Esophagus (tissue), 2 donors: Measurements from ENCODE around the gene MT1E. TPM values are rescaled to one million over a fixed set of nuclear protein-coding genes. Genes with fewer than 3 reads are reported as not detected.

Source experiments
- H3K27ac ChIP-seq, 2 donors: one replicate each; pipeline ENCODE4 v1.5.1; 2013; ENCODE audit warnings: low read depth in 2 of 2, mild to moderate bottlenecking in 2 of 2, inconsistent platforms in 1 of 2, low read length in 1 of 2, moderate library complexity in 1 of 2
- H3K27me3 ChIP-seq, 2 donors: one replicate each; pipeline ENCODE4 v1.6.1; 2013; ENCODE audit warnings: low read length in 2 of 2, control low read depth in 1 of 2, mild to moderate bottlenecking in 1 of 2; ENCODE audit not compliant: insufficient read depth in 2 of 2, control insufficient read depth in 1 of 2
- H3K36me3 ChIP-seq, 2 donors: one replicate each; pipeline ENCODE4 v1.6.1; 2013; ENCODE audit warnings: low read length in 1 of 2; ENCODE audit not compliant: control insufficient read depth in 2 of 2, insufficient read depth in 2 of 2
- H3K4me1 ChIP-seq, 2 donors: one replicate each; pipeline ENCODE4 v1.6.1; 2013; ENCODE audit warnings: low read length in 1 of 2; ENCODE audit not compliant: control insufficient read depth in 2 of 2, insufficient read depth in 2 of 2
- H3K4me3 ChIP-seq, 2 donors: one replicate each; pipeline ENCODE4 v1.5.1; 2013; ENCODE audit warnings: low read length in 2 of 2, mild to moderate bottlenecking in 2 of 2, low read depth in 1 of 2, moderate library complexity in 1 of 2
- H3K9me3 ChIP-seq, 2 donors: one replicate each; pipeline ENCODE4 v1.6.1; 2013; ENCODE audit warnings: mild to moderate bottlenecking in 2 of 2, low read depth in 1 of 2, low read length in 1 of 2, moderate library complexity in 1 of 2; ENCODE audit not compliant: control insufficient read depth in 2 of 2, insufficient read depth in 1 of 2
- WGBS, 2 donors: extraction: QIAGEN DNeasy Blood & Tissue Kit; methylation state at CpG; one replicate each; pipeline ENCODE4 v1.1.7; 2013; 5-methylcytosine and 5-hydroxymethylcytosine counted together
- polyA plus RNA-seq, 2 donors: library from polyadenylated mRNA; stranded (reverse); fragments of 200-250 nt; gene quantifications; one replicate each; pipeline ENCODE4 v1.2.3, GENCODE V29; 2013
- donor health status: healthy with polysubstance abuse.
- donor health status: Bipolar disorder and iron deficiency.

Gene MT1E
- polyA plus RNA-seq, 2 donors, result 232 to 268 TPM

- H3K27ac ChIP-seq, result no peak overlapping the region
- peaks cover 0 to 17% of the 10 kb centered on the region in 2 donors for H3K4me1 ChIP-seq
- H3K9me3 ChIP-seq, result no peaks in the 10 kb centered on the region
- H3K27me3 ChIP-seq, result peaks cover 3% of the 10 kb centered on the region in 2 donors
- 85 to 87% methylated on average over 1 of the region's 1 CpG for WGBS, 2 donors
- H3K36me3 ChIP-seq, result no peaks in the 10 kb centered on the region
- H3K4me3 ChIP-seq, result no peak overlapping the region
Observed at GRCh38 chr16:56640076-56640475, 14.5 kb downstream of the MT1E start.

- Histone ChIP-seq H3K4me3 (no peak overlapping the region), H3K27ac (no peak overlapping the region), H3K9me3 (no peaks in the 10 kb centered on the region), H3K4me1 (peaks cover 0 to 15% of the 10 kb centered on the region in 2 donors), H3K27me3 (peaks cover 0 to 3% of the 10 kb centered on the region in 2 donors), H3K36me3 (no peaks in the 10 kb centered on the region)
- 86 to 93% methylated on average over 2 of the region's 2 CpGs for WGBS, 2 donors
Observed at GRCh38 chr16:56641166-56641565, 15.6 kb downstream of the MT1E start.

- H3K4me3 ChIP-seq, result peak overlapping the region in 1 of 2 donors; percentile 11
- no peaks in the 10 kb centered on the region for H3K36me3 ChIP-seq
- H3K4me1 ChIP-seq, result peaks cover 0 to 10% of the 10 kb centered on the region in 2 donors
- 7 to 12% methylated on average over 38 to 42 of the region's 42 CpGs for WGBS, 2 donors
- no peaks in the 10 kb centered on the region for H3K9me3 ChIP-seq
- peaks cover 0 to 3% of the 10 kb centered on the region in 2 donors for H3K27me3 ChIP-seq
- H3K27ac ChIP-seq, result peak overlapping the region in 1 of 2 donors; percentile 40
Observed at GRCh38 chr16:56643080-56643778, 17.6 kb downstream of the MT1E start.

- H3K27ac ChIP-seq, result no peak overlapping the region
- peaks cover 0 to under 1% of the 10 kb centered on the region in 2 donors for H3K27me3 ChIP-seq
- WGBS, 2 donors, result 50 to 61% methylated on average over 5 of the region's 5 CpGs
Observed at GRCh38 chr16:56643833-56644232, 18.3 kb downstream of the MT1E start.

GRCh38 chr16:56645311-56645710 is 19.7 kb downstream of the MT1E start:
- no peaks in the 10 kb centered on the region for H3K27me3 ChIP-seq
- no peak overlapping the region for H3K4me3 ChIP-seq
- no peaks in the 10 kb centered on the region for H3K9me3 ChIP-seq
- no peak overlapping the region for H3K27ac ChIP-seq
- peaks cover 0 to 10% of the 10 kb centered on the region in 2 donors for H3K4me1 ChIP-seq
- 60 to 73% methylated on average over 1 of the region's 1 CpG for WGBS, 2 donors
- H3K36me3 ChIP-seq, result no peaks in the 10 kb centered on the region

More at GRCh38 chr16:56643833-56644232, 18.3 kb downstream of the MT1E start:
- Histone ChIP-seq H3K4me3 (no peak overlapping the region), H3K36me3 (no peaks in the 10 kb centered on the region), H3K9me3 (no peaks in the 10 kb centered on the region), H3K4me1 (peaks cover 0 to 10% of the 10 kb centered on the region in 2 donors)

- peaks cover 0 to 10% of the 10 kb centered on the region in 2 donors for H3K4me1 ChIP-seq
- H3K27me3 ChIP-seq, result no peaks in the 10 kb centered on the region
- H3K9me3 ChIP-seq, result no peaks in the 10 kb centered on the region
- no peak overlapping the region for H3K27ac ChIP-seq
- H3K4me3 ChIP-seq, result no peak overlapping the region
- 0% methylated on average over 1 of the region's 1 CpG for WGBS, 2 donors
- H3K36me3 ChIP-seq, result no peaks in the 10 kb centered on the region
Observed at GRCh38 chr16:56645838-56646237, 20.3 kb downstream of the MT1E start.

DNA sequence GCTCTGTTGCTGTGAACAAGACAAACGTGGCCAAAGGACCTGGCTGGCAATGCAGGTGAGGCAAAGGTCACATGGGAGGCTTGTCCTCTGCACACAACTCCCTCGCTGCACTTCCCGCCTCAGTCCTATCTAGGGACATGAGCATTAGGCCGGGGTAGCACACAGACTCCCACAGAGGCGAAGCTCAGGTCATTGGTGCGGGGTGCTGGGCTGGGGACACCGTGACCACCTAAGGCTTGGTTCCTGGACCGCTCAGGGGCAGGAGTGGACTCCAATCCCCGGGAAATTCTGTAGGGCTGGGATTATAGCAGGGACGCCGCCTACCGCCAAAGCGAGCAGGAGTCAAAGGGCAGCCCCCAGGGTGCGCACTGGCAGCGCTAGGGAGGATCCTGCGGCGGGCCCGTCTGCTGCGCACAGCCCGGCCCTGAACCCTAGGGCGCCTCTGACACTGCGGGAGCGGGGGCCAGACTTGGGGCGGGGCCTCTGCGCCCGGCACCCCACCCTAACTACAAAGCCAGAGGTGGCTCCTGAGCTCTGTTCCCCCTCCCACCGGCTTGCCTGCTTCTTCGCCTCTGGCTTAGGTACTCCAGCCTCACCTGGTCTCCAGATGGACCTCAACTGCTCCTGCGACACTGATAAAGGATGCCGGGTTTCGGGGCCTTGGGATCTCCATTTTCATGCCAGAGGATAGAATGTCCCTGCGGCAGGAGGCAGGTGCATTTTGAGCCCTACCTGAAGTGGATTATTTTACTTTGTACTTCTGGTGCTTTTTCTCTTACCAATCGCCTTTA is 22.3 kb downstream of the MT1E start:
- Histone ChIP-seq H3K27me3 (no peaks in the 10 kb centered on the region), H3K4me3 (no peak overlapping the region), H3K36me3 (no peaks in the 10 kb centered on the region), H3K27ac (no peak overlapping the region), H3K9me3 (no peaks in the 10 kb centered on the region), H3K4me1 (peaks cover 0 to 11% of the 10 kb centered on the region in 2 donors)
- WGBS, 2 donors, result 45 to 55% methylated on average over 33 of the region's 33 CpGs

DNA sequence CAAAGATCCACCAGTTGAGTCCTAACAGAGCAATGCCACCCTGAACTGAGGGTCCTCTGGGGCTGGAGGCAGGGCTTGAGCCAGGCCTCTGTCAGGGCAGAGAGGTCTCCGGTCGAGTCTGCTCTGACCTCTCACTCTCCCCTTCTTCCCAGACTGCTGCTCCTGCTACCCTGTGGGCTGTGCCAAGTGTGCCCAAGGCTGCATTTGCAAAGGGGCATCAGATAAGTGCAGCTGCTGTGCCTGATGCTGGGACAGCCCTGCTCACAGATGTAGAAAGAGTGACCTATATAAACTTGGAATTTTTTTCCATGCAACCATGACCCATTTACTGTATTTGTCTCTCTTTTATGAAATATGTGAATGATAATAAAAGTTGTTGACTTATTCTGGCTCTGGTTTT is 23.7 kb downstream of the MT1E start:
- 85 to 92% methylated on average over 2 of the region's 2 CpGs for WGBS, 2 donors
- Histone ChIP-seq H3K4me1 (peaks cover 0 to 2% of the 10 kb centered on the region in 2 donors), H3K27ac (no peak overlapping the region), H3K9me3 (no peaks in the 10 kb centered on the region), H3K36me3 (no peaks in the 10 kb centered on the region), H3K27me3 (no peaks in the 10 kb centered on the region), H3K4me3 (no peak overlapping the region)

DNA sequence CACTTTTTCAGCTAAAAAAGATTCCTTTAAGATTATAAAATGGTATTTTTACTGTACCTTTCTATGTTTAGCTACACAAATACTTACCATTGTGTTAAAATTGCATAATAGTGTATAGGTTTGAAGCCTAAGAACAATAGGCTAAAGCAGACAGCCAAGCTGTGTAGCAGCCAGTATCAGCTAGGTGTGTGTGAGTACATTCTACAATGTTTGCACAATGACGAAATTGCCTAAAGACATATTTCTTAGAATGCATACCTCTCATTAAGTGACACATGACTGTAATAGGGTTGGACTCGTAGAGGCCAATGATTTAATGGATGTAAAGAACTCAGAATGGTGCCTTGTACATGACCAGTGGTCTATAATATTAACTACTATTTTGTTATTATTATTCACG is 24.2 kb downstream of the MT1E start:
- Histone ChIP-seq H3K4me3 (no peak overlapping the region), H3K27me3 (no peaks in the 10 kb centered on the region), H3K36me3 (no peaks in the 10 kb centered on the region), H3K27ac (no peak overlapping the region), H3K4me1 (peaks cover 0 to 2% of the 10 kb centered on the region in 2 donors), H3K9me3 (no peaks in the 10 kb centered on the region)
- 44 to 56% methylated on average over 3 of the region's 3 CpGs for WGBS, 2 donors
